ENCODE data around the gene CCNQ. TPM values are rescaled to one million over a fixed set of nuclear protein-coding genes. Genes with fewer than 3 reads are reported as not detected.

The CCNQ gene
- total and polyA plus RNA-seq, 8 donors: 10.8 to 18.7 (median 13.6) TPM

DNA sequence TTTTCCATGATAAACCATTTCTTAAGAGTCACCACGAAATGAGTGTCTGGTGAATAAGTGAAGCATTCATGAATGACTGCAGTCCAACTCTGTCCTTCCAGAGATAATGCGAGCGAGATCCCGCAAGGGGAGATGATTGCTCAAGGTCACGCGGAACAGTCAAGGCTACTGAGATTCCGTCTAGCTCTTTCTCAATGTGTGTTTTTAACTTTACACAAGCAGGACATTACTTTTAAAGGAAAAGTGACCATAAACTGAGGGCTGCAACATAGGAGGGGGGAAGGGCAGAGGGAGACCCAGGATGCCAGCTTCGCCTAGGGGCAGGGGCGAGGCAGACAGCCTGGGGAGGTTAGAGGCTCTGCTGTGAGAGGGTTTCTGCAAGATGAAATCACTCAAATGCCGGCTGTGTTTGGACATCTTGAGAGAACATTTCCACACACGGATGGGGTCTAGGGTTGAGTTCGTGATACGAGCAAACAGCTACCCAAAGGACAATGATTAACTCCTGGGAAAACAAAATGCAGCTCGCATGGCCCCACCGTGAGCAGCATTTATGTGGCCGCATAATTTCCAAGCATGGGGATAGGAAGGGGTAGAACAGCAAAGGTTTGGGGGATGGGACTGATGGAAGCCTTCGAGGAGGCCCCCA is 23.8 kb upstream of the CCNQ start:
- Histone ChIP-seq H3K9me3 (no peaks in the 10 kb centered on the region), H3K4me1 (no peaks in the 10 kb centered on the region), H3K27ac (no peak overlapping the region), H3K27me3 (peaks cover 0 to 7% of the 10 kb centered on the region in 2 donors), H3K36me3 (no peaks in the 10 kb centered on the region), H3K4me3 (no peak overlapping the region)
- TF ChIP-seq, protein P1, sequence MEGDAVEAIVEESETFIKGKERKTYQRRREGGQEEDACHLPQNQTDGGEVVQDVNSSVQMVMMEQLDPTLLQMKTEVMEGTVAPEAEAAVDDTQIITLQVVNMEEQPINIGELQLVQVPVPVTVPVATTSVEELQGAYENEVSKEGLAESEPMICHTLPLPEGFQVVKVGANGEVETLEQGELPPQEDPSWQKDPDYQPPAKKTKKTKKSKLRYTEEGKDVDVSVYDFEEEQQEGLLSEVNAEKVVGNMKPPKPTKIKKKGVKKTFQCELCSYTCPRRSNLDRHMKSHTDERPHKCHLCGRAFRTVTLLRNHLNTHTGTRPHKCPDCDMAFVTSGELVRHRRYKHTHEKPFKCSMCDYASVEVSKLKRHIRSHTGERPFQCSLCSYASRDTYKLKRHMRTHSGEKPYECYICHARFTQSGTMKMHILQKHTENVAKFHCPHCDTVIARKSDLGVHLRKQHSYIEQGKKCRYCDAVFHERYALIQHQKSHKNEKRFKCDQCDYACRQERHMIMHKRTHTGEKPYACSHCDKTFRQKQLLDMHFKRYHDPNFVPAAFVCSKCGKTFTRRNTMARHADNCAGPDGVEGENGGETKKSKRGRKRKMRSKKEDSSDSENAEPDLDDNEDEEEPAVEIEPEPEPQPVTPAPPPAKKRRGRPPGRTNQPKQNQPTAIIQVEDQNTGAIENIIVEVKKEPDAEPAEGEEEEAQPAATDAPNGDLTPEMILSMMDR (IDR thresholded peaks at IDR 0.05): no peak
- DNase-seq (no peak), ATAC-seq (no peak)
- intact Hi-C loops (cut with DNase I): no loop called here

GRCh38 chrX:153621949-153622598 is 23.1 kb upstream of the CCNQ start:
- H3K36me3 ChIP-seq: no peaks in the 10 kb centered on the region
- no peaks in the 10 kb centered on the region for H3K4me1 ChIP-seq
- H3K4me3 ChIP-seq: no peak overlapping the region
- TF ChIP-seq, protein P1 (IDR thresholded peaks at IDR 0.05): no peak
- no peak overlapping the region for H3K27ac ChIP-seq
- peak in 1 of 4 donors; percentile 19 for DNase-seq
- peaks cover 0 to 7% of the 10 kb centered on the region in 2 donors for H3K27me3 ChIP-seq
- intact Hi-C loops (cut with DNase I): no loop called here
- no peaks in the 10 kb centered on the region for H3K9me3 ChIP-seq
- no peak for ATAC-seq

GRCh38 chrX:153620576-153620975 is 21.6 kb upstream of the CCNQ start:
- Histone ChIP-seq H3K27ac (no peak overlapping the region), H3K9me3 (no peaks in the 10 kb centered on the region), H3K36me3 (no peaks in the 10 kb centered on the region), H3K4me3 (no peak overlapping the region), H3K27me3 (peaks cover 0 to 7% of the 10 kb centered on the region in 2 donors), H3K4me1 (no peaks in the 10 kb centered on the region)
- ATAC-seq (no peak), DNase-seq (no peak)
- intact Hi-C loops (cut with DNase I): no loop called here
- TF ChIP-seq, protein P1 (IDR thresholded peaks at IDR 0.05): no peak

- H3K4me3 ChIP-seq: no peak overlapping the region
- intact Hi-C loops (cut with DNase I): no loop called here
Observed at GRCh38 chrX:153614818-153615217, 15.9 kb upstream of the CCNQ start.

DNA sequence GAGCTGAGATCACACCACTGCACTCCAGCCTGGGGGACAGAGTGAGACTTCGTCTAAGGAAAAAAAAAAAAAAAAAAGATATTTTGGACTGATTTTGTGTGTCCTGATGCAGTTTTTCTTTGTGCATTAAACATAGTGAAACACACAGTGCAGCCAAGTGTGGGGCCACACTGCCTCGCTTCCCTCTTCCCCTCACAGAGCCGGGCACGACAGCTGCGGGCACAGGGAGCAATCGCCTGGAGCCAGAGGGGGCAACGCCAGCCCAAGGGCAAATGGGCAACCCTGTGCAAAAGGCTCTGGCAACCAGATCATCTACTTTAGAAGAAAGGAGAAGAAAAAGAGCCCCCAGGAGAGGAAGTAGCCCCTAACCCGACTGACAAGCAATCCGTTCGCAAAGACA is 13.5 kb upstream of the CCNQ start:
- TF ChIP-seq, protein P1 (IDR thresholded peaks at IDR 0.05): no peak
- intact Hi-C loops (cut with DNase I): no loop called here
- ATAC-seq: no peak

More at GRCh38 chrX:153614818-153615217, 15.9 kb upstream of the CCNQ start:
- DNase-seq (no peak), ATAC-seq (no peak)
- Histone ChIP-seq H3K9me3 (no peaks in the 10 kb centered on the region), H3K27me3 (peaks cover 0 to 29% of the 10 kb centered on the region in 2 donors), H3K27ac (no peak overlapping the region), H3K36me3 (no peaks in the 10 kb centered on the region), H3K4me1 (peaks cover 0 to 6% of the 10 kb centered on the region in 2 donors)
- TF ChIP-seq, protein P1 (IDR thresholded peaks at IDR 0.05): no peak

More for the DNA sequence above, 13.5 kb upstream of the CCNQ start:
- H3K36me3 ChIP-seq: no peaks in the 10 kb centered on the region
- H3K4me3 ChIP-seq: no peak overlapping the region
- peaks cover 0 to 6% of the 10 kb centered on the region in 2 donors for H3K4me1 ChIP-seq
- H3K27me3 ChIP-seq: peaks cover 0 to 22% of the 10 kb centered on the region in 2 donors
- H3K27ac ChIP-seq: no peak overlapping the region
- H3K9me3 ChIP-seq: no peaks in the 10 kb centered on the region
- no peak for DNase-seq
